NB4 (cell line): Measurements from ENCODE around the gene LRBA.

Experiments
- DNase-seq: peaks from one replicate; pipeline ENCODE4 v3.0.0; 2010; ENCODE audit warnings: low read depth
- H3K4me3 ChIP-seq: one replicate; pipeline ENCODE4 v1.5.1; 2011; ENCODE audit warnings: mild to moderate bottlenecking, low read depth, low read length, moderate library complexity
- CTCF ChIP-seq: IDR thresholded peaks from one replicate; pipeline ENCODE4 v1.5.1; 2012; ENCODE audit warnings: low read depth, low read length
- MAX ChIP-seq: IDR thresholded peaks from 2 replicates; pipeline ENCODE4 v1.6.1; 2011; ENCODE audit warnings: low read depth, low read length
- MYC ChIP-seq: IDR thresholded peaks from 2 replicates; pipeline ENCODE4 v1.6.1; 2011; ENCODE audit warnings: low read depth, low read length
- POLR2A ChIP-seq: IDR thresholded peaks from 2 replicates; pipeline ENCODE4 v1.6.1; 2011; ENCODE audit warnings: mild to moderate bottlenecking; ENCODE audit not compliant: insufficient read length; ENCODE audit errors: extremely low read depth

Gene LRBA

GRCh38 chr4:150939530-150939929 is 75.6 kb downstream of the LRBA start:
- TF ChIP-seq POLR2A, result no peak
- TF ChIP-seq MYC, result no peak
- TF ChIP-seq CTCF, result no peak
- no peak for TF ChIP-seq MAX
- no peak for DNase-seq
- H3K4me3 ChIP-seq, result no peak overlapping the region

GRCh38 chr4:150938873-150939499 is 76.1 kb downstream of the LRBA start:
- TF ChIP-seq CTCF (no peak), MAX (no peak), MYC (no peak), POLR2A (no peak)
- no peak overlapping the region for H3K4me3 ChIP-seq
- no peak for DNase-seq

GRCh38 chr4:150938417-150938816 is 76.7 kb downstream of the LRBA start:
- no peak overlapping the region for H3K4me3 ChIP-seq
- no peak for DNase-seq
- TF ChIP-seq CTCF (no peak), MYC (no peak), POLR2A (no peak), MAX (no peak)

- H3K4me3 ChIP-seq, result no peak overlapping the region
- no peak for DNase-seq
- no peak for TF ChIP-seq MYC
- TF ChIP-seq CTCF, result no peak
- TF ChIP-seq MAX, result no peak
- TF ChIP-seq POLR2A, result no peak
Observed at GRCh38 chr4:150934022-150934421, 81.1 kb downstream of the LRBA start.

- DNase-seq, result no peak
- no peak for TF ChIP-seq MAX
- TF ChIP-seq POLR2A, result no peak
- no peak for TF ChIP-seq MYC
- TF ChIP-seq CTCF, result no peak
- no peak overlapping the region for H3K4me3 ChIP-seq
Observed at GRCh38 chr4:150931796-150932195, 83.3 kb downstream of the LRBA start.

- H3K4me3 ChIP-seq, result no peak overlapping the region
- no peak for TF ChIP-seq CTCF
- no peak for TF ChIP-seq POLR2A
- TF ChIP-seq MAX, result no peak
- no peak for TF ChIP-seq MYC
- DNase-seq, result no peak
Observed at GRCh38 chr4:150931005-150931404, 84.1 kb downstream of the LRBA start.
